Measurements from ENCODE around the gene PRKN.

PRKN gene

DNA sequence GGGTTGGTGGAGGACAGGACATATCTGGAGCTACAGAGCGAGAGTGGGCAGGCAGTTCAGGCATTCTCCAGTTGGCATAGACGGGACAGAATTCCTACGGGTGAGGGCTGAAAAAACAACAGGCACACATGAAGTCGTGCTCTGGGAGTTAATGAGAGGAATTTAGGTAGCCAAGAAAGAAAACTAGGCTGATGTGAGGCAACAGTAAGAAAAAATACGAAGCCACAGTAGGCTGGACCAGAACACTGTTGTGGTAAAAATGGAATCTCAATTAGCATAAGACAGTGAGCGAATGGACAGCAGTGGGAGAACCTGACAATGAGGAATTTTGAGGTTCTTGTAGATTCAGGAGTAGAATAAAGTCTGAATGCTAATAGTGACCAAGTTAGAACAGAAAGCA, 965.6 kb downstream of the PRKN start:
- POLR2A ChIA-PET = no interaction called here
- TF ChIP-seq NFRKB (IDR thresholded peaks at IDR 0.05) (no peak), ELF4 (IDR thresholded peaks at IDR 0.05) (no peak), ZNF384 (IDR thresholded peaks at IDR 0.05) (no peak), CTBP1 (IDR thresholded peaks at IDR 0.05; ENCODE audit: borderline replicate concordance) (no peak), LEF1 (IDR thresholded peaks at IDR 0.05; ENCODE audit: borderline replicate concordance) (no peak), HDGF (IDR thresholded peaks at IDR 0.05; ENCODE audit: borderline replicate concordance) (no peak), L3MBTL2 (conservative IDR thresholded peaks at IDR 0.05) (no peak), FOXA1 (IDR thresholded peaks at IDR 0.05) (no peak), BHLHE40 (IDR thresholded peaks at IDR 0.05; ENCODE audit: borderline replicate concordance) (no peak), ARNT (IDR thresholded peaks at IDR 0.05) (no peak), FOXK2 (IDR thresholded peaks at IDR 0.05) (no peak), FOXM1 (IDR thresholded peaks at IDR 0.05; ENCODE audit: borderline replicate concordance) (no peak), SP1 (IDR thresholded peaks at IDR 0.05) (no peak), SUZ12 (IDR thresholded peaks at IDR 0.05) (no peak), TARDBP (IDR thresholded peaks at IDR 0.05) (no peak)
- TF ChIP-seq, protein P1, sequence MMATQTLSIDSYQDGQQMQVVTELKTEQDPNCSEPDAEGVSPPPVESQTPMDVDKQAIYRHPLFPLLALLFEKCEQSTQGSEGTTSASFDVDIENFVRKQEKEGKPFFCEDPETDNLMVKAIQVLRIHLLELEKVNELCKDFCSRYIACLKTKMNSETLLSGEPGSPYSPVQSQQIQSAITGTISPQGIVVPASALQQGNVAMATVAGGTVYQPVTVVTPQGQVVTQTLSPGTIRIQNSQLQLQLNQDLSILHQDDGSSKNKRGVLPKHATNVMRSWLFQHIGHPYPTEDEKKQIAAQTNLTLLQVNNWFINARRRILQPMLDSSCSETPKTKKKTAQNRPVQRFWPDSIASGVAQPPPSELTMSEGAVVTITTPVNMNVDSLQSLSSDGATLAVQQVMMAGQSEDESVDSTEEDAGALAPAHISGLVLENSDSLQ (IDR thresholded peaks at IDR 0.05) = no peak
- CTCF ChIA-PET = no interaction called here
- DNase-seq (ENCODE audit: extremely low spot score) = no peak

DNA sequence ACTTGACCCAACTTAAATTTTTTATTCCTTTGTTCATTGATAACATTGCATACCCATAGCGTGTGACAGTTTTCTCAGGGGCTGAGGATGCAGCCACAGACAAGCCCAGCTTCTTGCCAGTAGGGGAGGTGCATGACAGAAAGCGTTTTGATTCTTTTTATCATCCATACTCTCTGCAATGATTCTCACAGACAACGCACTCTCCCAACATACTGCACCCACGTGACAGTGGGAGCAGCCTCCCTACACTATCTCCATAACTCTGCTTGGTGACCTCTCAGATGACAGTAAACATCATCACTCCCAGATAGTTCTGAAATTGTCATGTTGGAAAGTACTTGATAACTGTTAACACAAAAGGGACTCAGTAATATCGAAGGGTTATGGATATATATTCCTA, 972.5 kb downstream of the PRKN start:
- ChIA-PET POLR2A (no interaction called here), CTCF (no interaction called here)
- TF ChIP-seq ELF4 (IDR thresholded peaks at IDR 0.05) = no peak
- no peak for TF ChIP-seq SUZ12 (IDR thresholded peaks at IDR 0.05)
- no peak for TF ChIP-seq FOXA1 (IDR thresholded peaks at IDR 0.05)
- TF ChIP-seq TARDBP (IDR thresholded peaks at IDR 0.05) = no peak
- no peak for TF ChIP-seq SP1 (IDR thresholded peaks at IDR 0.05)
- TF ChIP-seq NFRKB (IDR thresholded peaks at IDR 0.05) = no peak
- TF ChIP-seq, protein P1 (IDR thresholded peaks at IDR 0.05) = no peak
- TF ChIP-seq FOXK2 (IDR thresholded peaks at IDR 0.05) = no peak
- no peak for TF ChIP-seq LEF1 (IDR thresholded peaks at IDR 0.05; ENCODE audit: borderline replicate concordance)

DNA sequence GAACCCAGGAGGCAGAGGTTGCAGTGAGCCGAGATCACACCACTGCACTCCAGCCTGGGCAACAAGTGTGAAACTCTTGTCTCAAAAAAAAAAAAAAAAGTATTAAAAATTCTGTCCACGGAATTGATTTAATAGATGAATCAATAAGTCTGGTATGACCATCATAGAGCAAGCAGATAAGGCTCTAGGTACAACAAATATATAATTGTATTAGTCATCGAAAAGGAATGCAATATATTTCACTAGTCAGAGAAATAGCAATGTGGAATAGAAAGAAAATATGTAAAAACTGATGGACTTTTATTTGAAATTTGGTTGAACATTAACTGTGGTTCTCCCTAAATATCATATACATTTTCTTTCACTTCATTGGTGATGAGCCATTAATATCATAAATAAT, 976.9 kb downstream of the PRKN start:
- ChIA-PET CTCF (interaction anchor here (0.7 kb wide), 1 partner anchor 340 kb away, joined by 4 read pairs; no protein-coding TSS in a partner anchor), POLR2A (no interaction called here)
- TF ChIP-seq, protein P1 (IDR thresholded peaks at IDR 0.05) = no peak
- no peak for TF ChIP-seq SUZ12 (IDR thresholded peaks at IDR 0.05)
- TF ChIP-seq ARNT (IDR thresholded peaks at IDR 0.05) = no peak
- no peak for TF ChIP-seq NFRKB (IDR thresholded peaks at IDR 0.05)
- no peak for TF ChIP-seq HDGF (IDR thresholded peaks at IDR 0.05; ENCODE audit: borderline replicate concordance)
- TF ChIP-seq BHLHE40 (IDR thresholded peaks at IDR 0.05; ENCODE audit: borderline replicate concordance) = no peak
- no peak for TF ChIP-seq FOXM1 (IDR thresholded peaks at IDR 0.05; ENCODE audit: borderline replicate concordance)
- DNase-seq (ENCODE audit: extremely low spot score) = no peak

More for the DNA sequence above, 972.5 kb downstream of the PRKN start:
- DNase-seq (ENCODE audit: extremely low spot score) = no peak

DNA sequence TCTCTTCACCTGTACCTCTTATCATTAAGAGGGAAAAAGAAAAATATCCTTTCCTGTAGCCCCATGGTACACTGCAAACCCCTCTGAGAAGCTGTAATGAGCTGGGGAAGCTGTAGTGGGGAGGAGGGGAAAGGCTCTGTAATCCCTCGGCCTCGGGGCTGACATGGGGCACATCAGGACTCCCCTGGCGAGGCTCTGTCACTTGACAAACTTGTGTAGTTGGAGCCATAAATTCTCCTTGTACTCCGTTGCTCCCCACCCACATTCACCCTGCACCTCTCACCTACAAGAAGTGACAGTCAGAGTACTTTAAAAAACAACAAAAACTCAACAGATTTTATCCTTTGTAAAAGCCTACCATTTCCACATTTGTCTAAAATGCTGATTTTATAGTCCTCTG, 978.0 kb downstream of the PRKN start:
- TF ChIP-seq HDGF (IDR thresholded peaks at IDR 0.05; ENCODE audit: borderline replicate concordance) (no peak), FOXK2 (IDR thresholded peaks at IDR 0.05) (no peak), FOXM1 (IDR thresholded peaks at IDR 0.05; ENCODE audit: borderline replicate concordance) (no peak), SP1 (IDR thresholded peaks at IDR 0.05) (no peak), FOXA1 (IDR thresholded peaks at IDR 0.05) (no peak), TARDBP (IDR thresholded peaks at IDR 0.05) (no peak), LEF1 (IDR thresholded peaks at IDR 0.05; ENCODE audit: borderline replicate concordance) (no peak), BHLHE40 (IDR thresholded peaks at IDR 0.05; ENCODE audit: borderline replicate concordance) (no peak), ARNT (IDR thresholded peaks at IDR 0.05) (no peak), L3MBTL2 (conservative IDR thresholded peaks at IDR 0.05) (no peak), ELF4 (IDR thresholded peaks at IDR 0.05) (no peak), SUZ12 (IDR thresholded peaks at IDR 0.05) (no peak), NFRKB (IDR thresholded peaks at IDR 0.05) (no peak), ZNF384 (IDR thresholded peaks at IDR 0.05) (no peak), CTBP1 (IDR thresholded peaks at IDR 0.05; ENCODE audit: borderline replicate concordance) (no peak)
- TF ChIP-seq, protein P1 (IDR thresholded peaks at IDR 0.05) = no peak

DNA sequence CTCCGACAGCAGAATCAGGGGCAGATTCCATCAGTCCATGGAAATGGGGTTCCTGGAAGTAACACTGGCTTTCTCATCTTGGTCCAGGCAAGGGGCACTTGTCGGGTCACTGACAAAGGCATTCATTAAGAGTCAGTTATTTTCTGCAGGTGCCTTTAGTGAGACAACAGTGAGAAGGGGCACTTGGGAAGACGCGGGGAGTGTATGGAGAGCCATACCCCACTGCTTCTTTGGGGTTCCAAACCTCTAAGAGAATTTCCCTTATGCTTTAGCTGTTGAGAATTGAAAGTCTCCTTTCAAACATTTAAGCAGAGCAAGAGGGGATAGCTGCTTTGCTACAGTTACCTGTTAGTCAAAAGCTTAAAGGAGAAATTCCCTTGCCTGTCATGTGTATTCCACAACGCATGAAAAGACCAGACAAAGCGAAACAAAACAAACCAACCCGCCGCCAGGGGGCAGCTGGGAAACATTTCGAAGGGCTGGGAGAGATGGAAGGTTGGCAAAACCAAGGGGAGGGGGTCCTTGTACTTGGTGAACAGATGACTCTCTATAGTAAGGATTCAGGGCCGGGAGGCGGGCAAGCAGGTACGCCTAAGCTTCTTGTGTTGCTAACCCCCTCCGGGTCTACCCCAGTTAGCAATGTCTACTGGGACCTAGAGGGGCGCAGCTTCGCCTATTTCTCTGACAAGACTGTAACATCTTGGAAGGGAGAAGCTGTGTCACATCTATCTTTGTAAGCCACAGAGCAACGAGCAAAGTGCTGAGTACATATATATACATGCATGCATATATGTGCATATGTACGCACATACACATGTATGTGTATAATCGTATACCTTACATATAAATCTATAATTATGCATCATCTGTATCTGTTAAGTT, 978.8 kb downstream of the PRKN start:
- TF ChIP-seq LEF1 (IDR thresholded peaks at IDR 0.05; ENCODE audit: borderline replicate concordance) (no peak), FOXA1 (IDR thresholded peaks at IDR 0.05) (no peak), L3MBTL2 (conservative IDR thresholded peaks at IDR 0.05) (no peak), SUZ12 (IDR thresholded peaks at IDR 0.05) (no peak), FOXM1 (IDR thresholded peaks at IDR 0.05; ENCODE audit: borderline replicate concordance) (no peak), HDGF (IDR thresholded peaks at IDR 0.05; ENCODE audit: borderline replicate concordance) (no peak), ARNT (IDR thresholded peaks at IDR 0.05) (no peak), SP1 (IDR thresholded peaks at IDR 0.05) (no peak), ELF4 (IDR thresholded peaks at IDR 0.05) (no peak), NFRKB (IDR thresholded peaks at IDR 0.05) (no peak), FOXK2 (IDR thresholded peaks at IDR 0.05) (no peak), BHLHE40 (IDR thresholded peaks at IDR 0.05; ENCODE audit: borderline replicate concordance) (no peak), CTBP1 (IDR thresholded peaks at IDR 0.05; ENCODE audit: borderline replicate concordance) (no peak), TARDBP (IDR thresholded peaks at IDR 0.05) (no peak), ZNF384 (IDR thresholded peaks at IDR 0.05) (no peak)
- TF ChIP-seq, protein P1 (IDR thresholded peaks at IDR 0.05) = no peak
- peak; percentile 78 for DNase-seq (ENCODE audit: extremely low spot score)
- CTCF ChIA-PET = interaction anchor here (0.7 to 1.3 kb wide), 6 partner anchors 8 to 197 kb away, joined by 3 to 4 read pairs (median 3); no protein-coding TSS in a partner anchor
- POLR2A ChIA-PET = no interaction called here

More for the DNA sequence above, 978.0 kb downstream of the PRKN start:
- POLR2A ChIA-PET = no interaction called here
- DNase-seq (ENCODE audit: extremely low spot score) = no peak
- CTCF ChIA-PET = interaction anchor here (1.1 to 1.3 kb wide), 4 partner anchors 9 to 196 kb away, joined by 3 to 4 read pairs (median 4); no protein-coding TSS in a partner anchor

Measured in HEK293T (cell line).